Measurements from ENCODE around the gene LINGO1. TPM values are rescaled to one million over a fixed set of nuclear protein-coding genes. Genes with fewer than 3 reads are reported as not detected.

LINGO1 gene
- polyA plus RNA-seq, 1 of the 3 experiments (the other 2 are of a cell fraction) = 0.56 TPM

DNA sequence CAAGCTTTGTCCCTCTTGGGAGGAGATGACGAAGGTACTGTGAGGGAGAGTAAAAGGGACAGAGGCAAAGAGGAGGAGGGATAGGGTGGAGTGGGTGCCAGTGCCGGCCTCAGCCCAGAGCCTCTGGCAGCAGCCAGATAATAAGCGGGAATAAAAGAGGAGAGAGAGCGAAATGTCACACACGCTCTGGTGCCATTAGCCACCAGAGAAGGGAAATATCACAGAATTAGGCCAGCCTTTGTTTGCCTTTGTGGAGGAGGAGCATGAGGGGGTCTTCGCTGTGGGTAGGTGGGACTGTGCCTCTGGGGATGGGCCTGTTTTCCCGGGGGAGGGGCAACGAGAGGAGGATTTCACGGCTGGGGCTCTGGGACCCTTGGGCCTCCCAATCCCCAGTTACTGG, 67.8 kb downstream of the LINGO1 start:
- peaks cover 0 to 20% of the 10 kb centered on the region in 2 experiments; a peak in 1 of 4 replicates for H3K4me1 ChIP-seq (ENCODE audit: control insufficient read depth in 1 of 2, insufficient read depth in 2 of 2, low read depth in 1 of 2, low read length in 1 of 2)
- H2AFZ ChIP-seq (ENCODE audit: low read depth) = no peak overlapping the region
- no peaks in the 10 kb centered on the region for H3F3A ChIP-seq (replicated peaks; ENCODE audit: insufficient read depth)
- H3K79me2 ChIP-seq (ENCODE audit: insufficient read depth) = no peaks in the 10 kb centered on the region
- DNase-seq = no peak
- H4K20me1 ChIP-seq (ENCODE audit: insufficient read depth) = no peaks in the 10 kb centered on the region
- CTCF ChIA-PET = interaction anchor here (1.2 to 2.6 kb wide), 3 partner anchors 11 to 68 kb away, joined by 3 to 8 read pairs (median 8); no protein-coding TSS in a partner anchor
- H3K4me3 ChIP-seq (ENCODE audit: low read depth in 2 of 2, low read length in 1 of 2) = no peak overlapping the region
- TF ChIP-seq CTCF (IDR thresholded peaks at IDR 0.05) (no peak), POLR2AphosphoS5 (IDR thresholded peaks at IDR 0.05; ENCODE audit: low read depth, low read length) (no peak), SMC3 (IDR thresholded peaks at IDR 0.05; ENCODE audit: low read depth, low read length) (no peak), TCF12 (IDR thresholded peaks at IDR 0.05) (no peak), SIN3A (IDR thresholded peaks at IDR 0.05; ENCODE audit: borderline replicate concordance, low read depth, low read length) (no peak), NRF1 (IDR thresholded peaks at IDR 0.05; ENCODE audit: low read depth, low read length) (no peak), FOSL2 (IDR thresholded peaks at IDR 0.05; ENCODE audit: borderline replicate concordance, low read depth) (no peak), FOXM1 (IDR thresholded peaks at IDR 0.05; ENCODE audit: low read depth) (no peak), YY1 (IDR thresholded peaks at IDR 0.05; ENCODE audit: low read depth) (no peak), TEAD4 (IDR thresholded peaks at IDR 0.05; ENCODE audit: borderline replicate concordance, insufficient read depth) (no peak), EZH2phosphoT487 (IDR thresholded peaks at IDR 0.05; ENCODE audit: borderline replicate concordance, low read depth) (no peak)
- TF ChIP-seq, protein P1, sequence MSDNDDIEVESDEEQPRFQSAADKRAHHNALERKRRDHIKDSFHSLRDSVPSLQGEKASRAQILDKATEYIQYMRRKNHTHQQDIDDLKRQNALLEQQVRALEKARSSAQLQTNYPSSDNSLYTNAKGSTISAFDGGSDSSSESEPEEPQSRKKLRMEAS (IDR thresholded peaks at IDR 0.05; ENCODE audit: low read depth) = no peak
- H3K4me2 ChIP-seq = no peak overlapping the region
- no peak overlapping the region for H3K27ac ChIP-seq (ENCODE audit: low read depth in 2 of 2, low read length in 1 of 2)
- WGBS (ENCODE audit: low lambda C conversion rate) = 67% methylated on average over 9 of the region's 9 CpGs
- H3K9ac ChIP-seq = no peak overlapping the region
- POLR2A ChIA-PET = no interaction called here
- H3K27me3 ChIP-seq (ENCODE audit: insufficient read depth) = no peaks in the 10 kb centered on the region
- no peaks in the 10 kb centered on the region for H3K36me3 ChIP-seq (replicated peaks in 1 of 2; ENCODE audit: control insufficient read depth in 1 of 2, insufficient read depth in 2 of 2, low read length in 1 of 2)
- no peaks in the 10 kb centered on the region for H3K9me3 ChIP-seq
- H3K9me2 ChIP-seq = no peaks in the 10 kb centered on the region

GRCh38 chr15:77564341-77564740, 68.4 kb downstream of the LINGO1 start:
- Histone ChIP-seq H3K4me1 (ENCODE audit: control insufficient read depth in 1 of 2, insufficient read depth in 2 of 2, low read depth in 1 of 2, low read length in 1 of 2) (peaks cover 0 to 14% of the 10 kb centered on the region in 2 experiments; a peak in 1 of 4 replicates), H3K79me2 (ENCODE audit: insufficient read depth) (no peaks in the 10 kb centered on the region), H3K9ac (no peak overlapping the region), H2AFZ (ENCODE audit: low read depth) (no peak overlapping the region), H3K27ac (ENCODE audit: low read depth in 2 of 2, low read length in 1 of 2) (no peak overlapping the region), H3K36me3 (replicated peaks in 1 of 2; ENCODE audit: control insufficient read depth in 1 of 2, insufficient read depth in 2 of 2, low read length in 1 of 2) (no peaks in the 10 kb centered on the region), H3F3A (replicated peaks; ENCODE audit: insufficient read depth) (no peaks in the 10 kb centered on the region), H4K20me1 (ENCODE audit: insufficient read depth) (no peaks in the 10 kb centered on the region), H3K4me2 (no peak overlapping the region), H3K9me2 (no peaks in the 10 kb centered on the region), H3K4me3 (ENCODE audit: low read depth in 2 of 2, low read length in 1 of 2) (no peak overlapping the region), H3K9me3 (no peaks in the 10 kb centered on the region), H3K27me3 (ENCODE audit: insufficient read depth) (no peaks in the 10 kb centered on the region)
- DNase-seq = no peak
- CTCF ChIA-PET = interaction anchor here (0.6 to 1.7 kb wide), 2 partner anchors 21 to 65 kb away, joined by 3 to 8 read pairs; no protein-coding TSS in a partner anchor
- POLR2A ChIA-PET = no interaction called here
- 37% methylated on average over 2 of the region's 3 CpGs for WGBS (ENCODE audit: low lambda C conversion rate)
- TF ChIP-seq RFX5 (IDR thresholded peaks at IDR 0.05; ENCODE audit: low read length) (no peak), RXRA (IDR thresholded peaks at IDR 0.05; ENCODE audit: borderline replicate concordance, low read depth) (no peak), IRF3 (IDR thresholded peaks at IDR 0.05; ENCODE audit: low read depth, low read length) (no peak), FOSL2 (IDR thresholded peaks at IDR 0.05; ENCODE audit: borderline replicate concordance, low read depth) (no peak), POLR2AphosphoS5 (IDR thresholded peaks at IDR 0.05; ENCODE audit: low read depth, low read length) (no peak), RCOR1 (IDR thresholded peaks at IDR 0.05; ENCODE audit: low read length) (no peak), YY1 (IDR thresholded peaks at IDR 0.05; ENCODE audit: low read depth) (no peak), SMC3 (IDR thresholded peaks at IDR 0.05; ENCODE audit: low read depth, low read length) (no peak), RAD21 (IDR thresholded peaks at IDR 0.05; ENCODE audit: low read length) (no peak), NRF1 (IDR thresholded peaks at IDR 0.05; ENCODE audit: low read depth, low read length) (no peak), CTCF (IDR thresholded peaks at IDR 0.05) (no peak)
- TF ChIP-seq, protein P1 (IDR thresholded peaks at IDR 0.05; ENCODE audit: low read depth) = no peak
- TF ChIP-seq, protein P2, sequence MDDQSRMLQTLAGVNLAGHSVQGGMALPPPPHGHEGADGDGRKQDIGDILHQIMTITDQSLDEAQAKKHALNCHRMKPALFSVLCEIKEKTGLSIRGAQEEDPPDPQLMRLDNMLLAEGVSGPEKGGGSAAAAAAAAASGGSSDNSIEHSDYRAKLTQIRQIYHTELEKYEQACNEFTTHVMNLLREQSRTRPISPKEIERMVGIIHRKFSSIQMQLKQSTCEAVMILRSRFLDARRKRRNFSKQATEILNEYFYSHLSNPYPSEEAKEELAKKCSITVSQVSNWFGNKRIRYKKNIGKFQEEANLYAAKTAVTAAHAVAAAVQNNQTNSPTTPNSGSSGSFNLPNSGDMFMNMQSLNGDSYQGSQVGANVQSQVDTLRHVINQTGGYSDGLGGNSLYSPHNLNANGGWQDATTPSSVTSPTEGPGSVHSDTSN (IDR thresholded peaks at IDR 0.05) = no peak
- TF ChIP-seq, protein P3, sequence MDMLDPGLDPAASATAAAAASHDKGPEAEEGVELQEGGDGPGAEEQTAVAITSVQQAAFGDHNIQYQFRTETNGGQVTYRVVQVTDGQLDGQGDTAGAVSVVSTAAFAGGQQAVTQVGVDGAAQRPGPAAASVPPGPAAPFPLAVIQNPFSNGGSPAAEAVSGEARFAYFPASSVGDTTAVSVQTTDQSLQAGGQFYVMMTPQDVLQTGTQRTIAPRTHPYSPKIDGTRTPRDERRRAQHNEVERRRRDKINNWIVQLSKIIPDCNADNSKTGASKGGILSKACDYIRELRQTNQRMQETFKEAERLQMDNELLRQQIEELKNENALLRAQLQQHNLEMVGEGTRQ (IDR thresholded peaks at IDR 0.05; ENCODE audit: borderline replicate concordance, low read depth, low read length) = no peak

All from SK-N-SH (cell line).